Tibial nerve (tissue), 4 donors: ENCODE data around the gene ANKDD1A. TPM values are rescaled to one million over a fixed set of nuclear protein-coding genes. Genes with fewer than 3 reads are reported as not detected.

Experiments used
- DNase-seq, 2 donors: peaks; one replicate each; pipeline ENCODE4 v3.0.0-alpha.2; 2019; ENCODE audit warnings: low spot score in 2 of 2
- H3K27ac ChIP-seq, 4 donors: fragments of 200-600 bp; sonication (generic) in 3 of 4; one replicate each; pipeline ENCODE4 v1.5.1; 2017 to 2019; ENCODE audit warnings: mild to moderate bottlenecking in 1 of 4
- H3K27me3 ChIP-seq, 2 donors: fragments of 200-600 bp; sonication (generic) in 1 of 2; one replicate each; pipeline versions ENCODE4 v1.5.1 to v1.6.0; 2017 to 2019
- H3K36me3 ChIP-seq, 3 donors: fragments of 200-600 bp; sonication (generic); one replicate each; pipeline ENCODE4 v1.5.1; 2018 to 2019
- H3K4me1 ChIP-seq, 4 donors: fragments of 200-600 bp; sonication (generic) in 3 of 4; one replicate each; pipeline ENCODE4 v1.5.1; 2017 to 2019
- H3K4me3 ChIP-seq, 4 donors: fragments of 200-600 bp; sonication (generic) in 3 of 4; one replicate each; pipeline ENCODE4 v1.5.1; 2017 to 2019; ENCODE audit warnings: mild to moderate bottlenecking in 1 of 4, moderate library complexity in 1 of 4
- H3K9me3 ChIP-seq, 4 donors: fragments of 200-600 bp; sonication (generic) in 3 of 4; one replicate each; pipeline ENCODE4 v1.5.1; 2017 to 2019
- EP300 ChIP-seq, 2 donors: sonication (generic); formaldehyde crosslinking; IDR thresholded peaks; one replicate each; pipeline ENCODE4 v1.6.1; 2017; ENCODE audit warnings: antibody characterized with exemption in 2 of 2, mild to moderate bottlenecking in 1 of 2
- POLR2A ChIP-seq, 2 donors: fragments of 450-650 bp; IDR thresholded peaks; one replicate each; pipeline ENCODE4 v1.6.1; 2017; ENCODE audit warnings: antibody characterized with exemption in 2 of 2, mild to moderate bottlenecking in 2 of 2, moderate library complexity in 2 of 2
- WGBS, 2 donors: methylation state at CpG; one replicate each; pipeline ENCODE4 v1.1.5; 2018; 5-methylcytosine and 5-hydroxymethylcytosine counted together
- total RNA-seq, 4 donors: library from RNA; depleted of rRNA; stranded (reverse); fragments of >200 nt; gene quantifications; one replicate each; pipeline ENCODE4 v1.1.0, GENCODE V29; 2016
- TF ChIP-seq, protein P1 (sequence below), 5 experiments: fragments of 200-600 bp in 3 of 5; fragments of 450-650 bp in 2 of 5; sonication (generic) in 3 of 5; IDR thresholded peaks; one replicate each; pipeline ENCODE4 v1.5.1; 2016 to 2019; ENCODE audit warnings: antibody characterized with exemption in 5 of 5, mild to moderate bottlenecking in 3 of 5, moderate library complexity in 2 of 5

ANKDD1A gene
- total RNA-seq, 4 donors from 2014 or later = 18.2 to 39.3 (median 26.3) TPM

DNA sequence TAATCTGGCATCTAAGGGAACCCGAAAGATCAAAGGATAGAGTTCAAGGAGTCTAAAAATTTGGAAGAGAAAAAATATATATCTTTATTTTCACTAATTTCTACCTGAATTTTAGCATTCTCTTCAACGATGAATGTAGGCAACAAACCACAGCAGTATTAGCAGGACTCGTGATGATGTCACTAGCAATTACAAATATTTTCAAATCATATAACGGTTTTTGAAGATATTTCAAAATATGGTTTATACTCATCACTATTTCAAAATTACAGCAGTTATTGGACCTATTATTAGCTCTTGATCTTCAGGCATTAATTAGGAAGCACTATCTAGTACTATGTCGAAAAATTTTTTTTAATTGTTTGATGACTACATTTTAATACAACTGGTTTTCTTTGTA lies 27.0 kb upstream of the ANKDD1A start:
- TF ChIP-seq POLR2A (IDR thresholded peaks at IDR 0.05) (no peak), EP300 (IDR thresholded peaks at IDR 0.05) (no peak)
- TF ChIP-seq, protein P1, sequence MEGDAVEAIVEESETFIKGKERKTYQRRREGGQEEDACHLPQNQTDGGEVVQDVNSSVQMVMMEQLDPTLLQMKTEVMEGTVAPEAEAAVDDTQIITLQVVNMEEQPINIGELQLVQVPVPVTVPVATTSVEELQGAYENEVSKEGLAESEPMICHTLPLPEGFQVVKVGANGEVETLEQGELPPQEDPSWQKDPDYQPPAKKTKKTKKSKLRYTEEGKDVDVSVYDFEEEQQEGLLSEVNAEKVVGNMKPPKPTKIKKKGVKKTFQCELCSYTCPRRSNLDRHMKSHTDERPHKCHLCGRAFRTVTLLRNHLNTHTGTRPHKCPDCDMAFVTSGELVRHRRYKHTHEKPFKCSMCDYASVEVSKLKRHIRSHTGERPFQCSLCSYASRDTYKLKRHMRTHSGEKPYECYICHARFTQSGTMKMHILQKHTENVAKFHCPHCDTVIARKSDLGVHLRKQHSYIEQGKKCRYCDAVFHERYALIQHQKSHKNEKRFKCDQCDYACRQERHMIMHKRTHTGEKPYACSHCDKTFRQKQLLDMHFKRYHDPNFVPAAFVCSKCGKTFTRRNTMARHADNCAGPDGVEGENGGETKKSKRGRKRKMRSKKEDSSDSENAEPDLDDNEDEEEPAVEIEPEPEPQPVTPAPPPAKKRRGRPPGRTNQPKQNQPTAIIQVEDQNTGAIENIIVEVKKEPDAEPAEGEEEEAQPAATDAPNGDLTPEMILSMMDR (IDR thresholded peaks at IDR 0.05) = no peak
- H3K36me3 ChIP-seq = no peaks in the 10 kb centered on the region
- H3K27me3 ChIP-seq = no peaks in the 10 kb centered on the region
- no peaks in the 10 kb centered on the region for H3K9me3 ChIP-seq
- no peak for DNase-seq
- H3K27ac ChIP-seq = peak overlapping the region in 3 of 4 donors; percentile 68 to 87 (median 81)
- WGBS, 2 donors = 74 to 85% methylated on average over 5 of the region's 5 CpGs
- H3K4me1 ChIP-seq = peaks cover 0 to 28% (median 23%) of the 10 kb centered on the region in 4 donors
- no peak overlapping the region for H3K4me3 ChIP-seq

DNA sequence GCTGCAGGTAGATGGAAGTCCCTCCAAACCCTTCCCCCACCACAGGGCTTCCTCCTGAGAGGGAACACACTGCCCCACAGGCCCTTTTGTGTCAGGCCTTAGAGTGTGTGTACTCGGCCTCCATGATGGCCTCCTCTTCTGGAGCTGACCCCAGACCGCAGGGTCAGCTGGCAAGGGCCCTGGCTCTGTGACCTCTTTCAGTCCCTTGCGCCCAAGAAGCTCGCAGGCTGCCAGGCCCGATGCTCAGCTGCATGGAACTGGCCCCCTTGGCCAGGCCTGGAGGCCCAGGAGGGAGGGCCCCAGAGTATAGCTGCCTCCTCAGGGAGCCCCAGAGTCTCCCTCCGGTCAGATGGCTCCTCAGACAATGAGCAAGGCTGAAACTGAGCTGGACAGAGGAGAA lies 23.4 kb upstream of the ANKDD1A start:
- Histone ChIP-seq H3K27ac (no peak overlapping the region), H3K4me3 (no peak overlapping the region), H3K27me3 (no peaks in the 10 kb centered on the region), H3K9me3 (no peaks in the 10 kb centered on the region), H3K36me3 (no peaks in the 10 kb centered on the region), H3K4me1 (peaks cover 0 to 33% (median 31%) of the 10 kb centered on the region in 4 donors)
- 36 to 59% methylated on average over 3 to 4 of the region's 6 CpGs for WGBS, 2 donors
- DNase-seq = no peak
- TF ChIP-seq, protein P1 (IDR thresholded peaks at IDR 0.05) = no peak
- TF ChIP-seq POLR2A (IDR thresholded peaks at IDR 0.05) (no peak), EP300 (IDR thresholded peaks at IDR 0.05) (no peak)

DNA sequence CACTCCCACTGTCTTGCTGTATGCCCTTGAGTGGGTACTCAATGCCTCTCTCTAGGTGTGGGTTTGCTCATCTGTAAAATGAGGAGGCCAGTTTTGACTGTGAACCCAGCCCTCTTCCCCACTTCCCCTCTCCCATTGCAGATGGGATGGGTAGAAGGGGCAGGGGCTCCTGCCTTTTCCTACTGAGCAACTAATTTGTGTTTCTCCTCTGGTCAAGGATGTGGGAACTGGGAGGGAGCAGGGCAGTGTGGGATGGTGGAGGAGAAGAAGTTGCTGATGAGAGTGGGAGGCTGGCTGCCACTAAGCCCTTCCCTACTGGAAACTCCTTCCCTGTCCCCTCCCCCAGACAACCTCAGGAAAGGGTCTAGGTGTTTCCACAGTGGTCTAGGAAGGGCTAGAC lies 20.1 kb upstream of the ANKDD1A start:
- H3K27ac ChIP-seq = peak overlapping the region in 3 of 4 donors; percentile 86 to 95 (median 88)
- peaks cover 0 to 50% (median 47%) of the 10 kb centered on the region in 4 donors for H3K4me1 ChIP-seq
- no peaks in the 10 kb centered on the region for H3K36me3 ChIP-seq
- no peaks in the 10 kb centered on the region for H3K27me3 ChIP-seq
- DNase-seq = no peak
- no peak overlapping the region for H3K4me3 ChIP-seq
- TF ChIP-seq EP300 (IDR thresholded peaks at IDR 0.05) = no peak
- no peaks in the 10 kb centered on the region for H3K9me3 ChIP-seq

DNA sequence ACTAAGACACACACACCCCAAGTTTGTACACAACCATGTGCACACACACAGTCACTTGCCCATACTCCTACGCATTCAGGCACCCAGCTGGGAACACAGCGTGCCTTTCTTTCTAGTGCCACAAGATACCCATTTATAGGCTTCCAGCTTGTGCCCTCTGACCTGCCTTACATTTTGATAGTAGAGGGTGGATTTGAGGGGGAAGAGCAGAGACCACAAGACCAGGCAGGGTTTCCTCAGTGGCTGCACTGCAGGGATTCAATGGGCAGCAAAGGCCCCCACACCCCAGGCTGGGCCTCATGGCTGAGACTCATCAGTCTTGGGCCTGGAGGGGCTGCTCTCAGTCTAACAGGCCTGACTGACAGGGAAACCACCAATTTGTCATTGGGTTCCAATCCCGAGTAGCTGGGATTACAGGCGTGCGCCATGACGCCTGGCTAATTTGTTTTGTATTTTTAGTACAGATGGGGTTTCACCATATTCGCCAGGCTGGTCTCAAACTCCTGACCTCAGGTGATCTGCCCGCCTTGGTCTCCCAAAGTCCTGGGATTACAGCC lies 18.8 kb upstream of the ANKDD1A start:
- H3K27ac ChIP-seq = peak overlapping the region; percentile 79 to 95 (median 87)

DNA sequence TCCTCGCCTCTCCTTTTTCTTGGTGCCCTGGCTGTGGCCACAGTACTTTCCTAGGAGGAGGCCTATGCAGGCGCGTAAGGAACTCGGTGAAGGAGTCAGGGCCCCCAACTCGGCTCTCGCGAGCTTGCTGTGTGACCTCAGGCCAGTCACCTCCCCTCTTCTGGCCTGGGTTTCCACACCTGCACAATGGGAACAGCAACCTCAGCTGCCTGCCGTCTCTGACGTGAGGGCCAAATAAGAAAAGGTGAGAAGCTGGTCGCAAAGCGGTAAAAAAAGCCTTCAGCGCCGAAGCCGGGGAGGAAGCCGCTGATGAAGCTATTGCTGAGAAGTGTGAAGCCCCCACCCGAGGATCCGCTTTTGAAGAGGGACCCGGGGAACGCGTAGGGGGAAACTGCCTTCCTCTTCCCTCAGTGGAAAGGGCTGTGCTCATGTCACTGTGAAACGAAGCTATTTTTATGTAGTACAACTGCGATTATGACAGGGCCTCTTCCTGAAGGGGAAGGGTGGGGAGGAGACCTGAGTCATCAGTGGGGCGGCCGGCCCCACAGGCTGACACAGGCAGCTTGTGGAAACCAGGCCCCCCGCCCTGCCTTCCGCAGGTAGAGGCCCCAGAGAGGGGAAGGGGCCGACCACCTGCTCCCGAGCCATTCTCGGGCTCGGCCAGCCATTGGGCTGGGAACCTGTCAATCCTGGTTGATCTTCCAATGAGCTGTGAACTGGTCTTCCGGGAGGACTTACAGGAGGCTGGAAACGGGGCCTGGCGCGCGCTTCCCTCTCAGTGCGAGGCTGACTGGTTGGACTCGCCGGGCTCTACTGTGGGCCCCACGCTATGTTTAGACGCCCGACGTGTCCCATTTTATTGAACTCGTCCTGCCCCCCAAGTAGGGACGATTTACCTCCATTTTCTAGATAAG lies 18.0 kb upstream of the ANKDD1A start:
- TF ChIP-seq EP300 (IDR thresholded peaks at IDR 0.05) = peak in 1 of 2 donors; percentile 82
- TF ChIP-seq, protein P1 (IDR thresholded peaks at IDR 0.05) = no peak
- TF ChIP-seq POLR2A (IDR thresholded peaks at IDR 0.05) = peak in 1 of 2 donors; percentile 63
- 32 to 37% methylated on average over 40 to 41 of the region's 44 CpGs for WGBS, 2 donors
- Histone ChIP-seq H3K27me3 (no peaks in the 10 kb centered on the region), H3K36me3 (no peaks in the 10 kb centered on the region), H3K4me1 (peaks cover 0 to 70% (median 60%) of the 10 kb centered on the region in 4 donors), H3K9me3 (no peaks in the 10 kb centered on the region), H3K4me3 (peak overlapping the region in 3 of 4 donors; percentile 24 to 39 (median 38)), H3K27ac (peak overlapping the region; percentile 79 to 95 (median 87))
- DNase-seq = peak; percentile 81 to 88

More for the DNA sequence above, 18.8 kb upstream of the ANKDD1A start:
- DNase-seq = no peak
- H3K4me3 ChIP-seq = no peak overlapping the region
- peaks cover 0 to 63% (median 58%) of the 10 kb centered on the region in 4 donors for H3K4me1 ChIP-seq
- no peaks in the 10 kb centered on the region for H3K36me3 ChIP-seq
- peak in 1 of 2 donors; percentile 86 for TF ChIP-seq EP300 (IDR thresholded peaks at IDR 0.05)
- TF ChIP-seq, protein P1 (IDR thresholded peaks at IDR 0.05) = no peak
- 72 to 85% methylated on average over 8 of the region's 8 CpGs for WGBS, 2 donors
- H3K27me3 ChIP-seq = no peaks in the 10 kb centered on the region
- H3K9me3 ChIP-seq = no peaks in the 10 kb centered on the region
